M059J (cell line): Measurements from ENCODE around the gene ZC3H10. TPM values are rescaled to one million over a fixed set of nuclear protein-coding genes. Genes with fewer than 3 reads are reported as not detected.

Source experiments
- DNase-seq: peaks from one replicate; pipeline ENCODE4 v3.0.0-alpha.2; 2012; ENCODE audit warnings: low read depth
- total RNA-seq: library from RNA; depleted of rRNA; stranded (reverse); fragments of >200 nt; shearing (Covaris generic); gene quantifications from 2 replicates; pipeline ENCODE4 v1.2.3, GENCODE V29; 2014

Gene ZC3H10
- total RNA-seq, 1 experiment from 2014 or later, result 2.1 TPM

- peak; percentile 100 for DNase-seq
Measured at GRCh38 chr12:56127888-56128669, 10.0 kb downstream of the ZC3H10 start, which contains the start of gene ESYT1. ESYT1 (plus strand) TSS chr12:56128267; CDS start chr12:56128320, 53 bp downstream.

GRCh38 chr12:56128670-56129205, 10.7 kb downstream of the ZC3H10 start:
- peak; percentile 41 for DNase-seq

GRCh38 chr12:56129206-56129941, 11.3 kb downstream of the ZC3H10 start:
- DNase-seq, result peak; percentile 49

GRCh38 chr12:56129942-56130495, 12.0 kb downstream of the ZC3H10 start:
- no peak for DNase-seq

- DNase-seq, result no peak
Measured at GRCh38 chr12:56130876-56131275, 12.8 kb downstream of the ZC3H10 start.

- DNase-seq, result no peak
Measured at GRCh38 chr12:56134897-56135296, 16.8 kb downstream of the ZC3H10 start.

GRCh38 chr12:56137853-56138571, 19.9 kb downstream of the ZC3H10 start:
- DNase-seq, result no peak

GRCh38 chr12:56141946-56142784, 24.1 kb downstream of the ZC3H10 start:
- no peak for DNase-seq

GRCh38 chr12:56143217-56143616, 25.2 kb downstream of the ZC3H10 start:
- no peak for DNase-seq

GRCh38 chr12:56143870-56144269, 25.8 kb downstream of the ZC3H10 start:
- DNase-seq, result no peak

- no peak for DNase-seq
Measured at GRCh38 chr12:56145217-56145616, 27.2 kb downstream of the ZC3H10 start.

GRCh38 chr12:56146492-56147460, 28.7 kb downstream of the ZC3H10 start:
- DNase-seq, result no peak

GRCh38 chr12:56150563-56150962, 32.5 kb downstream of the ZC3H10 start:
- DNase-seq, result no peak

- DNase-seq, result no peak
Measured at GRCh38 chr12:56151672-56152131, 33.6 kb downstream of the ZC3H10 start.

- DNase-seq, result peak; percentile 91
Measured at GRCh38 chr12:56152132-56152755, 34.2 kb downstream of the ZC3H10 start, which contains the start of gene MYL6B. MYL6B (plus strand) TSS chr12:56152587; CDS start chr12:56153919, 1,332 bp downstream.

- DNase-seq, result no peak
Measured at GRCh38 chr12:56152756-56153677, 35.0 kb downstream of the ZC3H10 start.

GRCh38 chr12:56153678-56154065, 35.6 kb downstream of the ZC3H10 start:
- no peak for DNase-seq
